ENCODE measurements around the gene FGF19.
"Not testable (repeated sequence)": the region's sequence is repeated elsewhere in the genome, so short reads cannot be mapped to it uniquely, and the experiment has no call there.

Gene FGF19

DNA sequence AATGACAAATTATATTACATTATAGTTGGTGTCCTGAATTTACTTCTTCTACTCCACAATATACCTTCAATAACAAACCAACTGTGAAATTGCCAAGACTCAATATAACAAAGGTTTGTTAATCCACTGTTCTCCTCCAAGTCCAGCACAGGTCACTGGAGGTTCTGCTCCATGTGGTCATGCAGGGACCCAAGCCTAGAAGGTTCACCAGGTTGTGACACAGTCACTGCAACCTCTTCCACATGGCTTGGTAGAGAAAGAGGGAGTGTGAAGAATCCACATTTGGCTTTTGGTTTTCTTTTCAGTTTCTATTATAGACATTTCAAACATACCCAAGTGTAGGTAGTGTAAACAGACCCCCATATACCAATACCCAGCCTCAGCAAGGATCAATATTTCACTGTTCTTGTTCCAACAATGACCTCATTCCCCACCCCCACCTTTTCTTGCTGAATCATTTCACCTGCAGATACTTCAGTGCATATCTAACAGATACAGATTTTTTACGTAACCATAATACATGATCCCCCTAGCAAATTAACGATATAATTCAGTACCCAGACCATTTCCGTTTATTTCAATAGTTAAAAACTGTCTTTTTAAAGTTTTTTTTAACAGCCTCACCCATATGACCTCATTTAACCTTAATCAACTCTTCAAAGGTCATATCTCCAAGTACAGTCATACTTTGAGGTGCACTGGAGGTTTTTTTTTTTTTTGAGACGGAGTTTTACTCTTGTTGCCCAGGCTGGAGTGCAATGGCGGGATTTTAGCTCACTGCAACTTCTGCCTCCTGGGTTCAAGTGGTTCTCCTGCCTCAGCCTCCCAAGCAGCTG, 14.1 kb downstream of the FGF19 start:
- H3K4me3 ChIP-seq (ENCODE audit: low read length) = no peak overlapping the region
- peaks cover 5% of the 10 kb centered on the region for H3K27me3 ChIP-seq (ENCODE audit: control insufficient read depth, low read length)
- H3K4me1 ChIP-seq (ENCODE audit: control insufficient read depth, low read length) = no peaks in the 10 kb centered on the region
- no peaks in the 10 kb centered on the region for H4K20me1 ChIP-seq (ENCODE audit: control insufficient read depth, insufficient read depth, low read depth, low read length)
- H3K9me2 ChIP-seq (replicated peaks; ENCODE audit: control insufficient read depth, low read length) = no peaks in the 10 kb centered on the region
- no peak overlapping the region for H3K27ac ChIP-seq (ENCODE audit: low read depth, low read length)
- no peaks in the 10 kb centered on the region for H3K9me3 ChIP-seq (ENCODE audit: control insufficient read depth, insufficient read depth, low read length)
- TF ChIP-seq EZH2phosphoT487 (IDR thresholded peaks at IDR 0.05; ENCODE audit: borderline replicate concordance, low read length) = no peak
- TF ChIP-seq, protein P1, sequence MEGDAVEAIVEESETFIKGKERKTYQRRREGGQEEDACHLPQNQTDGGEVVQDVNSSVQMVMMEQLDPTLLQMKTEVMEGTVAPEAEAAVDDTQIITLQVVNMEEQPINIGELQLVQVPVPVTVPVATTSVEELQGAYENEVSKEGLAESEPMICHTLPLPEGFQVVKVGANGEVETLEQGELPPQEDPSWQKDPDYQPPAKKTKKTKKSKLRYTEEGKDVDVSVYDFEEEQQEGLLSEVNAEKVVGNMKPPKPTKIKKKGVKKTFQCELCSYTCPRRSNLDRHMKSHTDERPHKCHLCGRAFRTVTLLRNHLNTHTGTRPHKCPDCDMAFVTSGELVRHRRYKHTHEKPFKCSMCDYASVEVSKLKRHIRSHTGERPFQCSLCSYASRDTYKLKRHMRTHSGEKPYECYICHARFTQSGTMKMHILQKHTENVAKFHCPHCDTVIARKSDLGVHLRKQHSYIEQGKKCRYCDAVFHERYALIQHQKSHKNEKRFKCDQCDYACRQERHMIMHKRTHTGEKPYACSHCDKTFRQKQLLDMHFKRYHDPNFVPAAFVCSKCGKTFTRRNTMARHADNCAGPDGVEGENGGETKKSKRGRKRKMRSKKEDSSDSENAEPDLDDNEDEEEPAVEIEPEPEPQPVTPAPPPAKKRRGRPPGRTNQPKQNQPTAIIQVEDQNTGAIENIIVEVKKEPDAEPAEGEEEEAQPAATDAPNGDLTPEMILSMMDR (IDR thresholded peaks at IDR 0.05; ENCODE audit: low read depth, low read length, poor library complexity, severe bottlenecking) = no peak
- H3F3A ChIP-seq (ENCODE audit: control insufficient read depth, insufficient read depth) = no peaks in the 10 kb centered on the region
- H3K79me2 ChIP-seq (ENCODE audit: control insufficient read depth, low read length) = no peaks in the 10 kb centered on the region
- no peaks in the 10 kb centered on the region for H3K36me3 ChIP-seq (ENCODE audit: control insufficient read depth, low read length)
- no peak overlapping the region for H3K4me2 ChIP-seq (ENCODE audit: low read length)

- not testable (repeated sequence) for H4K20me1 ChIP-seq (ENCODE audit: control insufficient read depth, insufficient read depth, low read depth, low read length); H3K79me2 ChIP-seq (ENCODE audit: control insufficient read depth, low read length); H3K4me2 ChIP-seq (ENCODE audit: low read length); H3K36me3 ChIP-seq (ENCODE audit: control insufficient read depth, low read length); H3K9me3 ChIP-seq (ENCODE audit: control insufficient read depth, insufficient read depth, low read length); H3F3A ChIP-seq (ENCODE audit: control insufficient read depth, insufficient read depth); H3K4me1 ChIP-seq (ENCODE audit: control insufficient read depth, low read length); H3K9me2 ChIP-seq (replicated peaks; ENCODE audit: control insufficient read depth, low read length); H3K27ac ChIP-seq (ENCODE audit: low read depth, low read length); H3K27me3 ChIP-seq (ENCODE audit: control insufficient read depth, low read length); H3K4me3 ChIP-seq (ENCODE audit: low read length)
Measured at GRCh38 chr11:69687969-69688771, 15.7 kb downstream of the FGF19 start.

GRCh38 chr11:69686856-69687255, 17.0 kb downstream of the FGF19 start:
- Histone ChIP-seq H3K4me2 (ENCODE audit: low read length) (no peak overlapping the region), H3K36me3 (ENCODE audit: control insufficient read depth, low read length) (no peaks in the 10 kb centered on the region), H3K4me3 (ENCODE audit: low read length) (no peak overlapping the region), H3K4me1 (ENCODE audit: control insufficient read depth, low read length) (no peaks in the 10 kb centered on the region), H3K27me3 (ENCODE audit: control insufficient read depth, low read length) (peaks cover 3% of the 10 kb centered on the region), H3K9me3 (ENCODE audit: control insufficient read depth, insufficient read depth, low read length) (no peaks in the 10 kb centered on the region), H3K27ac (ENCODE audit: low read depth, low read length) (no peak overlapping the region), H3K9me2 (replicated peaks; ENCODE audit: control insufficient read depth, low read length) (no peaks in the 10 kb centered on the region), H3F3A (ENCODE audit: control insufficient read depth, insufficient read depth) (no peaks in the 10 kb centered on the region), H4K20me1 (ENCODE audit: control insufficient read depth, insufficient read depth, low read depth, low read length) (no peaks in the 10 kb centered on the region), H3K79me2 (ENCODE audit: control insufficient read depth, low read length) (no peaks in the 10 kb centered on the region)
- TF ChIP-seq, protein P1 (IDR thresholded peaks at IDR 0.05; ENCODE audit: low read depth, low read length, poor library complexity, severe bottlenecking) = no peak
- TF ChIP-seq EZH2phosphoT487 (IDR thresholded peaks at IDR 0.05; ENCODE audit: borderline replicate concordance, low read length) = no peak

DNA sequence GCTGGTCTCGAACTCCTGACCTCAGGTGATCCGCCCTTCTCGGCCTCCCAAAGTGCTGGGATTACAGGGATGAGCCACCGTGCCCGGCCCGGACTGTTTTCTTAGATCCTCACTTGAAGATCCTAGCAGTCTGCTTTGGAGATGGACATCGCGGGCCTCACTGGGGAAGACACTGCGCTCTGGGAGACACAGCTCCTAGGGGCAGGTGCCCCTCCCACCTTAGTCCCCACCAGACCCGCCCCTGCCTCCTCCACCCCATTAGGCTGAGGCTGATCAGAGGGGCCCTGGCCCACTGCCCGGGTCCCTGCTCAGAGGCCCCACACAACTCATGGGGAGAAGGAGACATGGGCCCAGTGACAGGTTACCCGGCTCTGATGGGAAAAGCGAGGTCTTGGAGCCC, 17.4 kb downstream of the FGF19 start:
- H4K20me1 ChIP-seq (ENCODE audit: control insufficient read depth, insufficient read depth, low read depth, low read length) = no peaks in the 10 kb centered on the region
- no peak overlapping the region for H3K27ac ChIP-seq (ENCODE audit: low read depth, low read length)
- no peaks in the 10 kb centered on the region for H3K9me2 ChIP-seq (replicated peaks; ENCODE audit: control insufficient read depth, low read length)
- H3K9me3 ChIP-seq (ENCODE audit: control insufficient read depth, insufficient read depth, low read length) = no peaks in the 10 kb centered on the region
- peaks cover 3% of the 10 kb centered on the region for H3K27me3 ChIP-seq (ENCODE audit: control insufficient read depth, low read length)
- no peak for TF ChIP-seq EZH2phosphoT487 (IDR thresholded peaks at IDR 0.05; ENCODE audit: borderline replicate concordance, low read length)
- TF ChIP-seq, protein P1 (IDR thresholded peaks at IDR 0.05; ENCODE audit: low read depth, low read length, poor library complexity, severe bottlenecking) = no peak
- H3K36me3 ChIP-seq (ENCODE audit: control insufficient read depth, low read length) = no peaks in the 10 kb centered on the region
- no peaks in the 10 kb centered on the region for H3F3A ChIP-seq (ENCODE audit: control insufficient read depth, insufficient read depth)
- H3K79me2 ChIP-seq (ENCODE audit: control insufficient read depth, low read length) = no peaks in the 10 kb centered on the region
- H3K4me2 ChIP-seq (ENCODE audit: low read length) = no peak overlapping the region
- no peak overlapping the region for H3K4me3 ChIP-seq (ENCODE audit: low read length)
- no peaks in the 10 kb centered on the region for H3K4me1 ChIP-seq (ENCODE audit: control insufficient read depth, low read length)

All from DOHH2 (cell line).